HG03135 (cell line): ENCODE data around the gene FGG.

Experiments used
- ATAC-seq: cut with Tn5 transposase; IDR thresholded peaks from one replicate; pipeline ENCODE4 v1.9.1; 2021; ENCODE audit warnings: mild to moderate bottlenecking, moderate library complexity; ENCODE audit not compliant: unreplicated experiment

The FGG gene

DNA sequence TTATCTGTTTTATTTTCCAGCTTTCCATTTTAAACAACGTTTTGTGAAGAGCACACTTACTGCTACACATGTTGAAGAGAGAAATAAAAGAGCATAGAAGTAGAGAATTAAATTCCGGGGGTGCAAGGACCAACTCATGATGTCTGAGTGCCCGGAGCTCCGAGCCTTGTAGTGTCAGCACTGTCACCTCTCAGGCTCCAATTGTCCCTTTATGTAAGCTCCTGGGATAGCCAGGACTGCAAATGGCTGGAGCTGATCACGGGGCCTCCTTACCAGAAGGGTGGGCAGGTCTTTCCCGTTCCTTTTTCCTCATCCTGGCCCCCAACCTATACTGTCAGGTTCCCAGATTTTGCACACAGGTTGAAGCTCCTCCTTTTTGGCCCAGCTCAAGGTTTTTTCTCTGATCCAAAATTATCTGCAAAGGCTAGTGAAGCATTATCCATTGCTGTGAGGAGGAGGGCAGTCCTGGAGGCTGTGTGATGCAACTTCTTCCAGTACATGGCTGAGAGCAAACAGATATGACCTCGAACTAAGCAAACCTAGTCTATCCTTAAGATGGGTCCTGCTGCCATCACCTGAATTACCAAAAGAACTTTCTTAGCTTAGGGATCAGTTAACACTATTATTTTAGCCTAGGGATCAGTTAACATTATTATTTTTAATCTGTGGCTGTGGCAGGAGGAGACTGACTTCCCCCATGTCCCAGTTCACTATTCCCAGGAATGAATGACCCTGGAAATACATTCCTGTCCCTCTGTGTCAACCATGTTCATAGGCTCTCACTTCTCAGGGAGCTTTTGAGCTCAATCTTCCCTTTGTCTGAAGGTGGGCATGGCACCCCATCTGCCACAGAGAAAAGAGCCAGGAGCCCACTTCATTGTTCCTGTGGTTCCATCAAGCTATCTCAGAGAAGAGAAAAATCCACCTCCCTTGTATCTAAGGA lies at the start of gene FGG:
FGG (minus strand) TSS at position 185 of the 943 bp plus-strand sequence; CDS start at position 138, 47 bp downstream.
- ATAC-seq: no peak

DNA sequence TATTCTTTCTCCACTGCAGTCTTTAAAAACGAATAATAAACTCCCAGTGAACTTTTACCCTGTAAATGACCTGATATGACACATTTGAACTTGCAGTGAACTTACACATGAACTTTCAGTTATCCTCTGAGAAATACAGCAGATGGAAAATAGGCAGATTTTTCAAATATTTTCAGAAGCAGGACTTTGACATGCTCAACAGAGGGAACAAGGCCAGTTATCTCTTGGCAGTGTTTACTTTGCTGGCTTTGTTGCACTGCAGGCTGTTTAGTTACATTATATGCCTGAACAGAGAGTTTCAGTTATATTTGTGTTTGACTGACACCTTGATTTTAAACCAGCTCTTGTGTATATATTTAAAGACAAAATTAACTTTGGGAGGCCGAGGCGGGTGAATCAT lies 47.6 kb upstream of the FGG start:
- no peak for ATAC-seq

DNA sequence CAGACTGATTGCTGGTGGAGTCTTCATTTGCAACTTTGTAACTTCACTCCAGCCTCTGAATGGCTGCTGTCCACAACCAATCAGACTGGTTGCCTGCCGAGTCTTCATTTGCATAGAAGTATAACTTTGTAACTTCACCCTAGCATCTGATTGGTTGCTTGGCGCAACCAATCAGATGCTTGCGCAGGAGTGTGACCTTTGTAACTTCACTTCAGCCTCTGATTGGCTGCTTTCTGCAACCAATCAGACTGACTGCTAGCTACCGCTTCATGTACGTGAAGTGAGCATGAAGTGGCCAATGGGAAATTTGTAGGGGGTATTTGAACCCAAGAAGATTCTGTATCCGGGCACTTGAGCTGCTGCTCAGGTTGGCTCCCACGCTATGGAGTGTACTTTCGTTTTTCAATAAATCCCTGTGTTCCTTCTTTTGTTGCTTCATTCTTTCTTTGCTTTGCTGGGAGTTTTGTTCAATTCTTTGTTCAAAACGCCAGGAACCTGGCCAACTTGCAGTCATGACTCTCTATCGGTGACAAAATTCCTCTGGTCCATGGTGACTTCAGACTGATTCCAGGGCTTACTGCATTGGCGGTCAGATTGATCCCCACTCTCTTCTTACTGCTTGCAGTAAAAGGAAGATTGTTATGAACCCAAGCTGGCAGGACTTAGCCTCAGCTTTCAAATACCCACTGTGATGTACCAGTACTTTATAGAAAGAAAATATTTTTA lies 46.4 kb upstream of the FGG start:
- ATAC-seq: no peak

DNA sequence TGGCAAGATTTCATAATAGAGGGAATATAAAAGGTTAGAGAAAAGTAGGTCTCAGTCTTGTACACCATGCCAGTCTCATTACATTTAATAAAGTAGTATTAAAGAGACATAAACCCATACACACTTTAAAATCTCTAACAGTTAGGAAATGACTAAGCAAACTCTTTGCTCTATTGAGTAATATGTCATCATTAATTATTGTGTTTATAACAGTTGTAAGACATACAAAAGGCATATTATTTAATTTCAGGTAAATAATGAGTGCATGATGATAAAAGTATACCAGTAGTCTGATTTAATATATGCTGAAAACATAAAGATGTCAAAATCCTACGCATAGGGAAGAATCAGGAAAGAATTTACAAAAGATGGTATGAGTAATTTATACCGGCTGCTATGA lies 31.0 kb upstream of the FGG start:
- ATAC-seq: no peak

DNA sequence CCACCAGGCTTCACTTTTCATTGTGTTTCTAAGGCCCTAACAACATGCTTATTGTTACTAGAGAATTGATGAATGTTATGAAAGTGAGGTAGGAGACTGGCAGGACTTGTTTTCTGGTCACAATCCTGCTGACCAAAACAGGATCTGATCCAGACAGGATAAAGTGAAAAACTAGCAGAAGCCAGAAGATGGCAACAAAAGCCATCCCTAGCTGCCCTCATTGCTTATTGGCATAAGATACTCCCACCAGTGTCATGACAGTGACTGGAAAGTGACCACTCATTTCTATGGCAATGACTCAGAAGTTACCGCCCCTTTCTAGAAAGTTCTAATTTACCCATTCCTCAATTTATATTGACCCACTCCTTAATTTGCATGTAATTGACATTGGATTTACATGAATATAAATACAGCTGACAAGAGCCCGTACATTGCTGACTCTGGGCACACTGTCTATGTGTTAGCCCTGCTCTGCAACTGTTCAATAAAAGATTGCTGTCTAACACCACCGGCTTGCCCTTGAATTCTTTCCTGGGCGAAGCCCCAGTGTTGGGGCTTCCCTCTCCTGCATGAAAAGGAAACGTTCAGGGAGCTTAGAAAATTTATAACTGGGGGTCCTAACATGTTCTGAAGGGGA lies 30.0 kb upstream of the FGG start:
- ATAC-seq: no peak

DNA sequence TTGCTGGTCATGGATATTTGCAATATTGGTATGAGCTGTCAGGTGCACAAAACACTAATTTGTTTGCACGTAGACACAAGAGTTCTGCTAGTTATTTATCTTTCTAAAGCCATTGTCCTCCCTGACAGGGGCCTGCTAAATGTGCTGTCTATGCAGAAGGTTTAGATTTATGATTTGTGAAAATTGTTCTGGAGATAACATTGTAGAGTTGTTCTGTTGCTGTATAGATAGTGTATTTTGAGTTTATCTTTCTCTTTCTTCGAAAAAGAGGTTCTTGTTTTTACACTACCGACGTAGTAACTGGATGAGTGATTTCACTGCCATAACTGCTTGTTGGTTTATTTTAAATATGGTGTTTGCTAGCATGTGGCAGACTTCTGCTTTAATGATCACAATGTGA lies 28.5 kb upstream of the FGG start:
- no peak for ATAC-seq

DNA sequence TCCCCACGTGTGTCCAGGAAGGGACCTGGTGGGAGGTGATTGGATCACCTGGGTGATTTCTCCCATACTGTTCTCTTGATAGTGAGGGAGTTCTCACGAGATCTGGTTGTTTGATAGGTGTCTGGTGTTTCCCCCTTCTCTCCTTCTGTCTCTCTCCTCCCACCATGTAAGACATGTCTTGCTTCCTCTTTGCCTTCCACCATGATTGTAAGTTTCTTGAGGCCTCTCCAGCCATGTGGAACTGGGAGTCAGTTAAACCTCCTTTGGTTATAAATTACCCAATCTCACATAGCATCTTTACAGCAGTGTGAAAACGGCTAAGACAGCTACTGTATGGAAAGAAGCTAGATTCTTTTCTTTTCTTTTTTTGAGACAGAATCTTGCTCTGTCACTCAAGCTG lies 21.6 kb upstream of the FGG start:
- ATAC-seq: no peak

DNA sequence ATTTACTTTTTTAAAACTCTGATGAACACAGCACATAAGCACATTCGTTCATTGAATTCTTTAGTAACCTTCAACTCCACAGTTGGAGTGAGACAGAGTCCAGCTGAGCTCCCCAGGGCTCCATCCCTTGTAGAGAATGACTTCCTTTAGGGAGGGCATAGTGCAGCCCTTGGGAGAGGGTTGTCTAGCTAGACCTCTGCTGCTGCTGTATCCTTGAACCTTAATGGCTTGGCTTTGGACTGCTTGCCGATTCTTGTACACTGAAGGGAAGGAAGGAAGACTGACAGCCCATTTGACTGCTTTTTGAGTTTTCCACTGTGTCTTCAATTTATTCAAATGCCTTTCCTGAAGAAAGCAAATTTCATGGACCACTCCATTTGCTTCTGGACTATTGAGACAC lies 19.4 kb upstream of the FGG start:
- ATAC-seq: no peak

DNA sequence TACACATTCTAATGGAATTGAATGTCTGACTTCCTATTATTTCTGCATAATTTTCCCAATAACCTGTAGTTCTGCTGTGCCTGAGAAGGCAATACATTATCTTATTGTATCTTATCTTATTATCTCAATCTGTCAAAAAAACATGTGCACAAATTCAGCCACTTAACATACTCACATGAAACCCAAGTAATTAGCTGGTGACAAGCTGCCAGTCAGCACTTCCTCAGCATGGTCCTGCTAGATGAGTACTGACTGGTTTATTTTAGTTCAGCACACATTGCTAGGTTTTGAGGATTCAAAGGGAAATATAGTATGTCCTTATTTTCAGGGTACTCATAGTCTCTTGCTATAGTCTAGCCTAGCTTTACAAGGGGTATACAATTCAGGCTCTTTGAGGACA lies 17.9 kb upstream of the FGG start:
- ATAC-seq: no peak

DNA sequence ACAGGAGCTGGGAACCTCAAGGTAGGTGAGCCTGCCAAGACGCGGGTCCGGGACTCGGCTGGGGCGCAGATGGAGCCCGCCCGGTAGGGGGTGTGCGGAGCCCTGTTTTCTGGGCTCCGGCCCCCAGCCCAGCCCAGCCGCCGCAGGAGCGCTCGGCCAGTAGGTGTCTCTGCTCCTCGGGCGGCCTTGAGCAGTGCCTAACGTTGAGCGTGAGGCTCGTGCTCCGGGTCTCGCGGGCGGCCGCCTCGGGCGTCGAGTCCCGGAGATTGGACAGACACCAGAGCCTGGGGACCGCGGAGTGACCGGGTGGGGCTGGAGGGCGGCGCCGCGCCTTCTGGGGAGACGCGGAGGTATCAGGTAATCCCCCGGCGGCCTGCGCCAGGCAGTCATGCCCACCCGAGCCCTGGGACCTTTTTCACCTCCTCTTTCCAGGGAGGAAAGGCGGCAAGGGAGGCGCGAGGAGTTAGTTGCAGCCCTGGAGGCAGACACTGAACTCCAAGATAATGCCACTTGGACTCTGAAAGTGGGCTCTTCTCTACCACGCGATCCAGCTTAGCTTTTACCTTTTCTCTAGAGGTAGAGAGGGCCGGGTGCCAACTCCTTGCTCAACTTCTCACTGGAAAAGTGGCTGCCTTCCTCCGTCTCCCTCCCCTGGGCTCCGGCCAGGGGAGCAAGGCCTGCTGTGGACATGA lies 14.5 kb upstream of the FGG start:
- peak; percentile 99 for ATAC-seq

DNA sequence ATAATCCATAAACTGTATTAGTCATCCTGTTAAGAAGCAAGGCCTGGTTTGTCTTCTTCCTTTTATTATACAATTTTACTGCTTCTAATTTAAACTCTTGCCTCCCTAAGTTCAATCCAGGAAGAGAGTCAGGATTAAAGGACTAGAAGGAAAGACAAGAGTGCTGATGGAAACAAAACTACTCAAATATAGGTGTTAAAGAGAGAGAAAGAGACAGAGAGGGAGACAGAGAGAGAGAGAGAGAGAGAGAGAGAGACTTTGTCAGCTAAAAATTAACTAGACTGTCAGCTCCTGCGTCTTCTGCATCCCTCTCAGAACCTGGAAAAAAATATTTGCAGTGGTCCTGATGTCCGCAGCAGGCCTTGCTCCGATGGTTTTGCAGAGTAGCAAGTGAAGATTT lies 13.5 kb upstream of the FGG start:
- no peak for ATAC-seq

DNA sequence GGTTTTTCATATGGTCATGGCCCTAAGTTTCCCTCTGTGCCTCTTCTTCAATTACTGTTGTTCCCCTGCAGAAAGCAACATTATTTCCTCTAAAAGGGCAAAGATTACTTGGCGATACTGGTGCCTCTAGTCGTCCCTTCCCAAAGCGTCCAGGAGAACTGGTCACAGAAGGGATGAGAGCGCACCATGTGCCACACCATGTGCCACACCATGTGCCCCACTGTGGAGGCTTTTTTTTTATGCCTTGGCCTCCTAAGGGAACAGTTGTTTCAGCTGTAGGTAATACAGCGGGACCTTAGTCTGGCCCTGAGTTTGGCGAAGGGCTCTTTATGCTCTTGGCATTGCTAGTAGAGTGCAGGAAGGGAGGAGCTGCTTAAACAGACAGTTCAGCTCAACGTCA lies 11.5 kb upstream of the FGG start:
- no peak for ATAC-seq

DNA sequence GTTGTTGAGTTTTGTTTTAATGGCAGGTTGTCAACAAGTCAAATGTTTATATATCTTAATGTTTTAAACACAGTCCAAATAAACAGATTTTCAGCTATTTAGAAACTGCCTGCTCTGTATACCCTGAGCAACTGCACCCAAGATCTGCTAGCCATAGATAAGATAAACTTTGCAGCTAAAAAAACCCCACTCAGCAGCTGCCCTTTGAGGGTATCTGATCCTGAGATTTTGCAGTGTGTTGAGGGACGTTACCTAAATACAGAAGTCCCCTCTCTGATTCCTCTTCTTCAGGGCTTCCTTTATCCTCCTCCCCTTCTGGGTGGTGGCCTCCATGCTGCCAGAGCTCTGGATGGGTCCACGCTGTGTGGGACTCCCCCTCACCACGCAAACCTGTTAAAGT lies 11.0 kb upstream of the FGG start:
- ATAC-seq: no peak

DNA sequence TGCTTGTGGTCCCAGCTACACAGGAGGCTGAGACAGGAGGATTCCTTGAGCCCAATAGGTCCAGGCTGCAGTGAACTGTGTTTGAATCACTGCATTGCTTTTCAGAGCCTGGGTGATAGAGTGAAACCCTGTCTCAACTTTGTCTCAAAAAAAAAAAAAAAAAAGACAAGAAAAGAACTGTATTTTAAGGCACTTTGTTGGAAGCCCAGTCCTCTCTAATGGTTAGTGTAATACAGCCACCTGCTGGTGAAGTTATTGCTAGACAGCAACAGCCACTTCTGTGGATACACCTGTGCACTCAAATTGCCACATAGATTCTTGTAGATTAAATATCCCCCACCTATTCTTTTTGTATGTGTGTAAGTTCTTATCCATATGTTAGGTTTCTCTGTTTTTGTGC lies 10.1 kb upstream of the FGG start:
- ATAC-seq: no peak

DNA sequence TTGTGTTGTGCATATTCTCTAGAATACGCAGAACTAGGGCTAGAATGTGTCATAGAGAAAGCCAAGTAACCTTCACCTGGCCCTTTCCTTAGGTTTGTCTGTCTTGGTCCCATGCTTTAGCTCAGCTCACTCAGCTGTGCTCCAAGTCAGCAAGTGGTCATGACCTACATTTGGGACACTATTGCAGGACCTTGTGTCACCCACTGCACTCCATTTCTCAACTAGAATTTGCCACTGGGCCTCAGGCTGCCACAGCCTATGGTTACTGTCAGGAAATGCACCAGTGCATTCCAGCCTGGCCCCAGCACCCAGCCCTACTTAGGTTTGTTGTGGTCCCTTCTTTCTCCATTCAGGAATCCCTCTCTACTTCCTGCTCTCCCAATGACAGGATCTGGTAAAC lies 7.7 kb upstream of the FGG start:
- no peak for ATAC-seq

DNA sequence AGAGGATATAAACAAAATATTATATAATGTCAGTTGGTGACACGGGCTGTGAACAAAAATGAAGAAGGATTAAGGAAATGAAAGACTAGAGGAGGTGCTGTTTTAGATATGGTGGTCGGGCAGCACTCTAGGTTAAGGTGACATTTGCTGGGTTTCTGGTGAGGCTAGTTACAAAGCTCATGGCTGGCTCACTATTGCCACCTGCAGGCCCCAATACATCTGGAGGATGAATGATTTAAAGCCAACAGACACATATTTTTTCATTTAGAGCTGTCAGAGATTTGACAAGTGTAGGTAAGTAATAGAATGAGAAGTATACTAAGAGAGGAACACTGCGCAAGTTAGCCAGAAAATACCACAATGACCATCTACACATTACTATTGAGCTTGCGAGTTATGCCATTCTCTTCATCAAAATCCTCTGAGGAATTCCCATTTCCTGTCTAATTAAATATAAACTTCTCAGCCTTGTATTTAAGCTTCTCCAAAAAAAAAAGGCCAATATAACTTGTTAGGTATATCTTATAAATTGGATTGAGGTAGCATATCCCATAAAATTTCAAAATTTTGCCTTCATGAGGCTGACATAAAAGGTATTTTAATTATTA lies 6.4 kb upstream of the FGG start:
- ATAC-seq: peak; percentile 79

DNA sequence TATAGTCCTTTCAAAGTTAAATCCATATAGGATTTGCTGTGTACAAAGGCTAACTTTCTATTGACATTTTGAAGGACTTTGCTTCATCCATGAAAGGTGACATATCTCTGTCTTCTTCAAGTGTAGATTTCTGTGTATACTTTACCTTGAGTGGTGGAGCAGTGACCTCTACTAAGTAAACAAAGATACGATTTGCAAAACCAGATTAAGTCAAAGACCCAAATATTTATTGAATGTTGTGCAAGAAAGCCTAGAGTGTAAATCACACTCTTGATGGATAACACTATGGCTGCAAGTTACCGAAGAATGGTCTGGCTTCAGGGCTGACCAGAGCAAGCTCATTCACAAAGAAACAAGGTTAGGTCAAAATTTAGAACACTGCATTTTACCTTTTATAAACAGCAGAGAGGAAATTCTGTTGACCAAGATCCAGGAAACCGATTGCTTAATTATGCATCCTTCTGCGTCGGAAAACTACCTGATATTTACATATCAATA lies 5.4 kb upstream of the FGG start:
- no peak for ATAC-seq

DNA sequence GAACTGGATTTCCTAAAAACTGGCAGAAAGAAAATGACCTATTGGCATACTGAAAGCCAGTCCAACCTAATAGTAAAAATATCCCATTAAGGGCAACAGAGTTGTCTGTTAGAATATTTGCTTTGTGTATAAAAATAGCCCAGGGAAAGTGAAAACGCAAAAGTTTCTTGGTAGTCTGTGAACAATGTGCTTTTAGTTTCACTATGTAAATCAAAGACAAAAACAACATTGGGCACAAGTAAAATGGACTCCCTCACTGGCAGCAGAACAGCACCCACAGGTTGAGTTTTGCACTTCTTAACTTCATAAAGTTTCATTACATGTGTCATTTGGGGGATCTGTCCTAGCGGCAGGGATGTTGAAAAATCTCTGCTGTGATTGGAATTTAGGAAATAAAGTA lies 4.3 kb upstream of the FGG start:
- peak; percentile 90 for ATAC-seq

DNA sequence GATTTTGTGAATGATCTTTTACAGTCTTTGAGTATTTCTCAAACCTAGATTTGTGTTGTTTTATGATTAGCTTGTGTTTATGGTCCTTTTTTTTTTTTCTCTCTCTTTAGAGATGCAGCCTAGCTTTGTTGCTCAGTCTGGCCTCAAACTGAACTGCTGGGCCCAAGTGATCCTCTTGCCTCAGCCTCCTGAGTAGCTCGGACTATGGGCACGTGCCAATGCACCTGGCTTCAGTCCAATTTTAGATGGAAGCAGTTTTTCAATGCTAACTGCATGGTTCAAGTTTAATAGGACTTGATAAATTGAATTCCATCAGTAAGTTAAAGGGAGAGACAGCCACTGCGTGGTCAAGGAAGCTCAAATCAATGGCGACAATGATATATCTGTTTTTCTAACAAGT lies 3.8 kb upstream of the FGG start:
- ATAC-seq: peak; percentile 4

DNA sequence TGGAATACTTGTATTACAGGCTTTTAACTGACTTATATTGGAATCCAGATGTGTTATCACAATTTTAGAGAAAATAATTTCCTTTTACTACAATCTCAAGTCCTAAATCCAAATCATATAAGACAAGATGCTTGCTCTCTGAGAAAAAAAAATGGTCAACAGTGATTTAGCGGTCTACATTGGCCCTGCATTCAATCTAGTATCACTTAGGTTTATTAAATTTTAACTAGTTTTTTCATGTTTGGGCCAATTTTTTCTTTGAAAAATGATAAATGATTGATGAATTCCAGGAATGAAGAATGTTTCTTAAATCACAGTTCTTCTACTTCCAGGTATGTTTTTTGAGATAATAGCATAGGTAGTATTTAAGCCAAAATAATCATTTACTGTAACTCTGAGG lies 2.8 kb upstream of the FGG start:
- no peak for ATAC-seq

DNA sequence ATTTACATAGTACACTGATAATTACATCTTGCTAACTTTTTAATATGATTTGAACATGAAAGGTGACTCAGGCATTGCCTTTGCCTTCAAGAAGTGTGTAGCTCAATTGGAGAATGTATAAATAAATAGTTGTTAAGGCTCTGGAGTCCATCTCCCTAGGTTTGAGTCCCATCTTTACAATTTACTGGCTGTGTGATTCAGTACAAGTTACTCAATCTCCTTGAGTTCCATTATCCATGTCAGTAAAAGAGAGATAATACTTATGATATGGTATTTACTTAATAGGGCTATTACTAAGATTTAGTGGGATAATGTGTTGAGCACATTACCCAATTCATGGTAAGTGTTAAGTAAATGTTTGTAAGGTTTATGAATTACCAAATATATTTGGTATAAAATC lies 1.9 kb upstream of the FGG start:
- ATAC-seq: no peak
